Fibroblast of skin of abdomen (primary cell): ENCODE results near the gene FLOT1.

Experiments
- DNase-seq: peaks from one replicate; pipeline ENCODE4 v3.0.0-alpha.2; 2013

Gene FLOT1

GRCh38 chr6:30700340-30700739 lies 42.1 kb downstream of the FLOT1 start:
- no peak for DNase-seq

- DNase-seq = no peak
These were observed 46.1 kb downstream of the FLOT1 start for GRCh38 chr6:30696432-30696831.

- no peak for DNase-seq
These were observed 51.2 kb downstream of the FLOT1 start for GRCh38 chr6:30691208-30691847.

GRCh38 chr6:30690403-30691207 lies 51.9 kb downstream of the FLOT1 start, which contains the start of gene NRM:
Gene NRM, minus strand, starts transcription at chr6:30690984. Its CDS starts 10 bp downstream, at chr6:30690974.
- peak; percentile 85 for DNase-seq

- no peak for DNase-seq
These were observed 52.5 kb downstream of the FLOT1 start for GRCh38 chr6:30689985-30690384.

- no peak for DNase-seq
These were observed 53.2 kb downstream of the FLOT1 start for GRCh38 chr6:30689022-30689865.

- no peak for DNase-seq
These were observed 53.9 kb downstream of the FLOT1 start for GRCh38 chr6:30688569-30688968.

- peak; percentile 47 for DNase-seq
These were observed 54.6 kb downstream of the FLOT1 start for GRCh38 chr6:30687659-30688431.

GRCh38 chr6:30686908-30687658 lies 55.4 kb downstream of the FLOT1 start:
- peak; percentile 97 for DNase-seq

- peak; percentile 67 for DNase-seq
These were observed 56.2 kb downstream of the FLOT1 start, which contains the start of gene PPP1R18 for GRCh38 chr6:30686009-30686907. Gene PPP1R18, minus strand, starts transcription at chr6:30686645. Its CDS starts 627 bp downstream, at chr6:30686018.

- DNase-seq = peak; percentile 25
These were observed 57.1 kb downstream of the FLOT1 start for GRCh38 chr6:30685157-30686008.

GRCh38 chr6:30684386-30685156 lies 57.9 kb downstream of the FLOT1 start:
- peak; percentile 42 for DNase-seq

- DNase-seq = no peak
These were observed 58.5 kb downstream of the FLOT1 start for GRCh38 chr6:30683980-30684338.

GRCh38 chr6:30683183-30683979 lies 59.1 kb downstream of the FLOT1 start:
- DNase-seq = no peak

- peak; percentile 95 for DNase-seq
These were observed 60.1 kb downstream of the FLOT1 start for GRCh38 chr6:30682143-30683117.

- DNase-seq = no peak
These were observed 60.7 kb downstream of the FLOT1 start for GRCh38 chr6:30681766-30682142.
